Neutrophil (primary cell): ENCODE data around the gene UCN.

Experiments used
- H3K27ac ChIP-seq: fragments of 200-600 bp; sonication (generic); 2 replicates; pipeline ENCODE4 v1.5.1; 2016; ENCODE audit warnings: mild to moderate bottlenecking, moderate library complexity
- H3K27me3 ChIP-seq: fragments of 200-600 bp; sonication (generic); 2 replicates; pipeline ENCODE4 v1.6.0; 2016; ENCODE audit warnings: mild to moderate bottlenecking
- H3K36me3 ChIP-seq: fragments of 200-600 bp; sonication (generic); 2 replicates; pipeline ENCODE4 v1.5.1; 2017
- H3K4me1 ChIP-seq, 2 experiments: fragments of 200-600 bp in 1 of 2; sonication (generic) in 1 of 2; 1 replicate in 1 of 2; 2 replicates in 1 of 2; pipeline versions ENCODE4 v1.5.1 to v1.6.1; 2013 to 2016; ENCODE audit warnings: low read depth in 1 of 2, low read length in 1 of 2, mild to moderate bottlenecking in 1 of 2, moderate library complexity in 1 of 2; ENCODE audit not compliant: control insufficient read depth in 1 of 2, insufficient read depth in 1 of 2
- H3K4me3 ChIP-seq, 2 experiments: fragments of 200-600 bp in 1 of 2; sonication (generic) in 1 of 2; 1 replicate in 1 of 2; 2 replicates in 1 of 2; pipeline ENCODE4 v1.5.1; 2013 to 2016; ENCODE audit warnings: low read depth in 1 of 2, low read length in 1 of 2, mild to moderate bottlenecking in 1 of 2, moderate library complexity in 1 of 2
- H3K9me3 ChIP-seq: fragments of 200-600 bp; sonication (generic); 2 replicates; pipeline ENCODE4 v1.5.1; 2016
- TF ChIP-seq, protein P1 (sequence below): fragments of 200-600 bp; sonication (generic); IDR thresholded peaks from 2 replicates; pipeline ENCODE4 v1.5.1; 2016; ENCODE audit warnings: antibody characterized with exemption

The UCN gene

DNA sequence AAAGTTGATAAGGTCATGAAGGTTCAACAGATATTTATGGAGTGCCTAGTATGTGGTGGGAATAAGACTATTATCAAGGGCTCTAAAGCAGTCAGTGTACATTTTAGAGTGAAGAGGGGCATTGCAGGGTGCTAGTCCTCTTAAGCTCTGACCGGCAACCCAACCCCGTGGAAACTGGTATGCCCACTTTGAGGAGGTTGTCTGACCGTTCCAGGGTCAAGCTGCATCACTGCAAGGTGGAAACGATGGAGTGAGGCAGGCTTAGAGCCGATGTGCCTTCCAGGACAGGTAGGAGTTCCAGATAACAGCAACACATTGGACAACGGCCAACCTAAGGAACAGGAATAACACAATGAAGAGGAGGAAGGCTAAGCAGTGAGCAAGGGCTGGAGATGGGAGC lies 1.4 kb upstream of the UCN start:
- Histone ChIP-seq H3K9me3 (no peaks in the 10 kb centered on the region), H3K27me3 (peaks cover 43% of the 10 kb centered on the region), H3K27ac (no peak overlapping the region), H3K4me1 (peaks cover 0 to 3% of the 10 kb centered on the region in 2 experiments), H3K4me3 (no peak overlapping the region), H3K36me3 (peaks cover 35% of the 10 kb centered on the region)
- TF ChIP-seq, protein P1, sequence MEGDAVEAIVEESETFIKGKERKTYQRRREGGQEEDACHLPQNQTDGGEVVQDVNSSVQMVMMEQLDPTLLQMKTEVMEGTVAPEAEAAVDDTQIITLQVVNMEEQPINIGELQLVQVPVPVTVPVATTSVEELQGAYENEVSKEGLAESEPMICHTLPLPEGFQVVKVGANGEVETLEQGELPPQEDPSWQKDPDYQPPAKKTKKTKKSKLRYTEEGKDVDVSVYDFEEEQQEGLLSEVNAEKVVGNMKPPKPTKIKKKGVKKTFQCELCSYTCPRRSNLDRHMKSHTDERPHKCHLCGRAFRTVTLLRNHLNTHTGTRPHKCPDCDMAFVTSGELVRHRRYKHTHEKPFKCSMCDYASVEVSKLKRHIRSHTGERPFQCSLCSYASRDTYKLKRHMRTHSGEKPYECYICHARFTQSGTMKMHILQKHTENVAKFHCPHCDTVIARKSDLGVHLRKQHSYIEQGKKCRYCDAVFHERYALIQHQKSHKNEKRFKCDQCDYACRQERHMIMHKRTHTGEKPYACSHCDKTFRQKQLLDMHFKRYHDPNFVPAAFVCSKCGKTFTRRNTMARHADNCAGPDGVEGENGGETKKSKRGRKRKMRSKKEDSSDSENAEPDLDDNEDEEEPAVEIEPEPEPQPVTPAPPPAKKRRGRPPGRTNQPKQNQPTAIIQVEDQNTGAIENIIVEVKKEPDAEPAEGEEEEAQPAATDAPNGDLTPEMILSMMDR = no peak

DNA sequence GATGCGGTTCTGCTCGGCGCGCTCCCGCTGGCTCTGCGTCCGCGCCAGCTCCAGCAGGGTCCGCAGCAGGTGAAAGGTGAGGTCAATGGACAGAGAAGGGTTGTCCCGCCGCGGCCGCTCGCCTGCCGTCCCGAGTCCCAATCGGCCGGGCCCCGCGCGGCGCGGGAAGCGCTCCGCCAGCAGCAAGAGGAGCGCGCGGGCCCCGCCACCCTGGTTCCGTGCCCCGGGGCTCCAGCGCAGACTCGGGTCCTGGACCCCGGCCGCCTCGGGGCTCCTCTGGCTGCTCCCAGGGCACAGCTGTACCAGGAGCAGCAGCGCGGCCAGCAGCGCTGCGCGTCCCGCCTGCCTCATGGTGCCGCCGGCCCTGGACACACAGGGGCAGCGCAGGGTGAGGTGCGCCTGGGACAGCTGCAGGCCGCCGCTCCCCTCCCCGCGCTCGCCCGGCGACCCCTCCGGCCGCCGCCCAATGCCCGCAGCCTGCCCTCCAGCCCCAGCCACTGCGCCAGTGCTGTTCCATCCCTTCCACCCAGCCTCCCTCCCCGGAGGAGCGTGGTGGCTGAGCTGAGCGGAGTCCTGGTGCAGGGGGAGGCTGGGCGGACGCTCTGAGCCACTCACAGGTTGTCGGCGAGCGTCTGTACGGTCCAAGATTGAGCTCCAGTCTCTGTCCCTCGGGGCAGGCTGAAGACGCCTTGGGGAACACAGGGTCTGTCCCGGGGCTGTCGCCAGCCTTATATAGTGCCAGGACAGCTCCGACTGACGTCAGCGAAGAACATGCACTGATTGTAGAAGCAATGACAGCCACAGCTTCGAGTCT lies 493 bp downstream of the UCN start:
- TF ChIP-seq, protein P1 = no peak
- peaks cover 0 to 3% of the 10 kb centered on the region in 2 experiments for H3K4me1 ChIP-seq
- peaks cover 52% of the 10 kb centered on the region for H3K27me3 ChIP-seq
- peaks cover 35% of the 10 kb centered on the region for H3K36me3 ChIP-seq
- H3K9me3 ChIP-seq = no peaks in the 10 kb centered on the region
- H3K27ac ChIP-seq = no peak overlapping the region
- H3K4me3 ChIP-seq = no peak overlapping the region

DNA sequence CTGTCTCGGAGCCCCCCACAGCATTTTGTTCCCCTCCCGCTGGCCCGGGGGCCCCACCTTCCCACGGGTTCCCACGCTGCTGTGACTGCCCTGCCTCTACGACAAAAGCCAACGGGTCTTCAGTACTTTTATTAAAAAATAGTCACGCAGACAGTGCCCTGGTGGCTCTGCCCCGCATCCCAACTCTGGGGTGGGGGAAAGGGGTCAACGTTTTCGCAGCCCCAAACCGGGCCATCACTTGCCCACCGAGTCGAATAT lies 1.0 kb downstream of the UCN start:
- no peak overlapping the region for H3K27ac ChIP-seq
- peaks cover 33% of the 10 kb centered on the region for H3K36me3 ChIP-seq
- H3K4me1 ChIP-seq = peaks cover 0 to 3% of the 10 kb centered on the region in 2 experiments
- H3K27me3 ChIP-seq = peaks cover 56% of the 10 kb centered on the region
- H3K4me3 ChIP-seq = no peak overlapping the region
- TF ChIP-seq, protein P1 = no peak
- no peaks in the 10 kb centered on the region for H3K9me3 ChIP-seq

DNA sequence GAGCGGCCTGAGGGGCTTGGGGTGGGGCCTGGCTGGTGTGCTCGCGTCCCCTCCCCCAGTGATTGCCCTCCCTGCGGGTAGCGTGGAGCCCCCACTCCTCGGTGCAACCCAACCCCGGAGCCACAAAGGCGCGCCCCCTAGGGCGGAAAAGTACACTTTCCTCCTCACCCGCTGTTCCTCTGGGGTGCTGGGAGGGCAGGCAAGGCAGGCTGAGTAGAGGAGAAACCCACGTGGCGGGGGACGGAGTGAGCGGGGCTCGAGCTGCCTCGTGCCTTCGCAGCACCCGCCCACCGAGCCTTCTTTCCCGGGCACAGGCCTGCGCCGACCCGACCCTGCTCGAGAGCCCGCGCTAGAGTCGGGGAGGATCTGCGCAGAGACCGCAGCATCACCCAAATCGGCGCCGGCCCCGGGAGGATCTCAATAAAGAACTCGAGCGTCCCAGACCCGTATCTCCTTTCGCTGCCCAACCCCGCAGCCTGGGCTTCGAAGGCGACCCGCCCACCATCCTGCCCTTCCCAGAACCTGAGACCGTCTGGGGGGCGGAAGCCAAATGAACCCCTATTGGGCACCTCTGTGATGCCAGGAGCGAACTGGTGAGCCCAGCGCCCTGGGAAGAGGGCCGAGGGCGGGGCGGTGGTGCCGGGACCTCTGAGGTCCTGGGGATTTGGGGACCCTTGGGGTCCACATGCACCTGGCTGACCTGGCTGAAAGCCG lies 1.5 kb downstream of the UCN start:
- H3K9me3 ChIP-seq = no peaks in the 10 kb centered on the region
- H3K27me3 ChIP-seq = peaks cover 56% of the 10 kb centered on the region
- TF ChIP-seq, protein P1 = no peak
- no peak overlapping the region for H3K27ac ChIP-seq
- peaks cover 28% of the 10 kb centered on the region for H3K36me3 ChIP-seq
- H3K4me1 ChIP-seq = peaks cover 0 to 3% of the 10 kb centered on the region in 2 experiments
- no peak overlapping the region for H3K4me3 ChIP-seq

GRCh38 chr2:27306136-27306535 lies 2.1 kb downstream of the UCN start:
- Histone ChIP-seq H3K27me3 (peaks cover 56% of the 10 kb centered on the region), H3K4me3 (no peak overlapping the region), H3K27ac (no peak overlapping the region), H3K4me1 (peaks cover 0 to 3% of the 10 kb centered on the region in 2 experiments), H3K36me3 (peaks cover 22% of the 10 kb centered on the region), H3K9me3 (no peaks in the 10 kb centered on the region)
- TF ChIP-seq, protein P1 = no peak
